Right lobe of liver (tissue), 4 donors: ENCODE measurements around the gene ZNF679.

Source experiments
- CTCF ChIP-seq, 4 donors: fragments of 200-600 bp in 3 of 4; fragments of 450-650 bp in 1 of 4; IDR thresholded peaks; one replicate each; pipeline versions ENCODE4 v1.5.1 to v1.8.0; 2016 to 2022; ENCODE audit warnings: antibody characterized with exemption in 4 of 4, mild to moderate bottlenecking in 2 of 4
- POLR2A ChIP-seq: fragments of 450-650 bp; IDR thresholded peaks from one replicate; pipeline ENCODE4 v1.6.1; 2017; ENCODE audit warnings: antibody characterized with exemption, mild to moderate bottlenecking
- donor health status: DM: no; HTN: no; CAD: no.
- donor health status: DM: no; HTN: no; CAD: no.
- donor health status: DM: no; HTN: yes; CAD: no.

GRCh38 chr7:64266341-64266919, 38.2 kb downstream of the ZNF679 start:
- TF ChIP-seq POLR2A (no peak), CTCF (IDR thresholded peaks at IDR 0.05) (no peak)
